GM21723 (cell line): ENCODE data around the gene ANKRD45.
A peak's percentile ranks its signal among the peaks of the same experiment; 100 is the strongest.
"Not testable (repeated sequence)": the region's sequence is repeated elsewhere in the genome, so short reads cannot be mapped to it uniquely, and the experiment has no call there.

Experiments used
- ATAC-seq: cut with Tn5 transposase; IDR thresholded peaks from one replicate; pipeline ENCODE4 v1.9.1; 2021; ENCODE audit warnings: mild to moderate bottlenecking, moderate library complexity; ENCODE audit not compliant: unreplicated experiment

The ANKRD45 gene

GRCh38 chr1:173669491-173669941 is at the start of gene ANKRD45:
Gene ANKRD45, minus strand, starts transcription at chr1:173669851. Its CDS starts 10,433 bp downstream, at chr1:173659418.
- ATAC-seq: no peak

- ATAC-seq: no peak
These were observed 47.6 kb upstream of the ANKRD45 start for GRCh38 chr1:173717238-173717637.

GRCh38 chr1:173715538-173715844 is 45.8 kb upstream of the ANKRD45 start:
- no peak for ATAC-seq

GRCh38 chr1:173714759-173715537 is 45.3 kb upstream of the ANKRD45 start, which contains the start of gene KLHL20:
Gene KLHL20, plus strand, starts transcription at chr1:173714981. Its CDS starts 1,063 bp downstream, at chr1:173716044.
- peak; percentile 94 for ATAC-seq

- ATAC-seq: no peak
These were observed 44.7 kb upstream of the ANKRD45 start for GRCh38 chr1:173714441-173714758.

- ATAC-seq: no peak
These were observed 39.1 kb upstream of the ANKRD45 start for GRCh38 chr1:173708787-173709186.

- ATAC-seq: no peak
These were observed 35.5 kb upstream of the ANKRD45 start for GRCh38 chr1:173705117-173705516.

GRCh38 chr1:173702736-173703135 is 33.1 kb upstream of the ANKRD45 start:
- ATAC-seq: no peak

- ATAC-seq: not testable (repeated sequence)
These were observed 31.6 kb upstream of the ANKRD45 start for GRCh38 chr1:173701299-173701698.

- no peak for ATAC-seq
These were observed 23.6 kb upstream of the ANKRD45 start for GRCh38 chr1:173693238-173693637.

- no peak for ATAC-seq
These were observed 18.6 kb upstream of the ANKRD45 start for GRCh38 chr1:173688300-173688699.

GRCh38 chr1:173685121-173685520 is 15.5 kb upstream of the ANKRD45 start:
- ATAC-seq: not testable (repeated sequence)

- ATAC-seq: not testable (repeated sequence)
These were observed 14.2 kb upstream of the ANKRD45 start for GRCh38 chr1:173683838-173684237.

GRCh38 chr1:173682184-173682583 is 12.5 kb upstream of the ANKRD45 start:
- ATAC-seq: no peak

- not testable (repeated sequence) for ATAC-seq
These were observed 10.5 kb upstream of the ANKRD45 start for GRCh38 chr1:173680152-173680551.

- ATAC-seq: not testable (repeated sequence)
These were observed 4.8 kb upstream of the ANKRD45 start for GRCh38 chr1:173674496-173674895.

- ATAC-seq: no peak
These were observed 3.0 kb downstream of the ANKRD45 start for GRCh38 chr1:173666646-173667045.

- ATAC-seq: no peak
These were observed 6.5 kb downstream of the ANKRD45 start for GRCh38 chr1:173663159-173663558.

GRCh38 chr1:173661763-173662162 is 7.9 kb downstream of the ANKRD45 start:
- ATAC-seq: no peak

GRCh38 chr1:173661271-173661670 is 8.4 kb downstream of the ANKRD45 start:
- ATAC-seq: no peak

GRCh38 chr1:173660306-173660705 is 9.3 kb downstream of the ANKRD45 start:
- no peak for ATAC-seq

- no peak for ATAC-seq
These were observed 20.6 kb downstream of the ANKRD45 start for GRCh38 chr1:173648880-173649605.
